Left renal pelvis (tissue), 4 donors: Measurements from ENCODE around the gene KEAP1. TPM values are rescaled to one million over a fixed set of nuclear protein-coding genes. Genes with fewer than 3 reads are reported as not detected.
A peak's percentile ranks its signal among the peaks of the same experiment; 100 is the strongest.
"Not testable (repeated sequence)": the region's sequence is repeated elsewhere in the genome, so short reads cannot be mapped to it uniquely, and the experiment has no call there.

ENCODE experiments used
- DNase-seq, 4 donors: peaks; one replicate each; pipeline ENCODE4 v3.0.0-alpha.2; 2013; ENCODE audit warnings: low read depth in 4 of 4, low spot score in 3 of 4
- polyA plus RNA-seq, 4 donors: library from polyadenylated mRNA; unstranded; fragments of 120-200 nt; gene quantifications; one replicate each; pipeline ENCODE4 v1.2.1, GENCODE V29; 2013; ENCODE audit not compliant: insufficient read length in 4 of 4

The KEAP1 gene
- polyA plus RNA-seq, 4 donors, result 71.2 to 77.2 (median 74.1) TPM

DNA sequence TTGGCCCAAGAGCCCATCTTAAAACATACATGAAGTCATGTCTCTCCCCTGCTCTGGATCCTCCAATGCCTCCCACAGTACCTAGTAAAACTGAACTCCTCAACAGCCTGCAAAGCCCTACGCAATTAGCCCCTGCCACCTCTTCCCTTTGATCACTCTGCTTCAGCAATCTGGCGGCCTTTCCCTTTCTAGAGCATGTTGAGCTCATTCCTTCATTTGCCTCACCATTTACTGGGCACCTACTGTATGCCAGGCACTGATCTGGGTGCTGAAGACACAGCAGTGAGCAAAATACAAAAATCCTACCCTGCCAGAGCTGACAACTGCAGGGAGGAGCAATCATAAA is 2.9 kb downstream of the KEAP1 start:
- no peak for DNase-seq

- no peak for DNase-seq
Measured at GRCh38 chr19:10499550-10500246, 3.5 kb downstream of the KEAP1 start.

DNA sequence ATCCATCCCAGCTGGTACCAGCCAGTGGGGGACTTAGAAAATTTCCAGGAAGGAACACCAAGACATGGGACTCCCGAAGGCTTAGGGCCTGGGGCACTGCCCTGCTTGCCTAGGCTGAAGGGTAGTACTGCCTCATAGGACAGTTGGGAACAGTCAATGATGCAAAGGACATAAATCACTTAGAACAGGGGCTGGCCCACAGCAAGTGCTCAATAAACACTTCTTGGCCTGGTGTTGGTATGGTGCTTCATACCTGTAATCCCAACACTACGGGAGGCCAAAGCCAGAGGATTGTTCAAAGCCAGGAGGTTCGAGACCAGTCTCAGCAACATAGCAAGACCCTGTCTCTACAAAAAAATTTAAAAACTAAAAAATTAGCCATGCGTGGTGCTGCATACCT is 5.8 kb downstream of the KEAP1 start:
- no peak for DNase-seq

GRCh38 chr19:10491472-10492047 is 11.6 kb downstream of the KEAP1 start:
- DNase-seq, result no peak

- no peak for DNase-seq
Measured at GRCh38 chr19:10486551-10486950, 16.6 kb downstream of the KEAP1 start.

DNA sequence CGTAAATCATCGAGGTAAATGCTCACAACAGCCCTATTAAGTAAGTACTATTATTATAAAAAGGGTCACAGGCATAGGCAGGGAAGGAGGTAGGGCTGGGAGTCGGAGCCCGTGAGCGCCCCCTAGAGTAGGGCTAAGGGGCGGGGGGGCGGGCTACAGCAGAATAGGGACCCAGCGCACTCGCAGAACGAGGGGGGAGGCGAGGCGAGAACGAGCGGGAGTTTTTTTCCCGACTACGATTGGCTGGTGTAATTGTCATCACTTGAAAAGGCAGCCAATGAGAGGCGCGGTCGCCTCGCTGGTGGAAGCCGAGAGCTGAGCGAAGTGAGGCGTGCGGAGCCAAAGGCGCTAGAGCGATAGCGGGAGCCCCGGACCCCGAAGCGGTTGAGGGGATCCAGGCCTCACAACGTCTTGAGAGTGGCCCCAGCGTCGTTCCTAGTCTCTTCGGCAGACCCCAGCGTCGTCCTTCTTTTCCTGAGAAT is 24.2 kb downstream of the KEAP1 start:
- peak; percentile 63 to 77 (median 70) for DNase-seq

GRCh38 chr19:10478476-10478875 is 24.7 kb downstream of the KEAP1 start:
- no peak for DNase-seq

DNA sequence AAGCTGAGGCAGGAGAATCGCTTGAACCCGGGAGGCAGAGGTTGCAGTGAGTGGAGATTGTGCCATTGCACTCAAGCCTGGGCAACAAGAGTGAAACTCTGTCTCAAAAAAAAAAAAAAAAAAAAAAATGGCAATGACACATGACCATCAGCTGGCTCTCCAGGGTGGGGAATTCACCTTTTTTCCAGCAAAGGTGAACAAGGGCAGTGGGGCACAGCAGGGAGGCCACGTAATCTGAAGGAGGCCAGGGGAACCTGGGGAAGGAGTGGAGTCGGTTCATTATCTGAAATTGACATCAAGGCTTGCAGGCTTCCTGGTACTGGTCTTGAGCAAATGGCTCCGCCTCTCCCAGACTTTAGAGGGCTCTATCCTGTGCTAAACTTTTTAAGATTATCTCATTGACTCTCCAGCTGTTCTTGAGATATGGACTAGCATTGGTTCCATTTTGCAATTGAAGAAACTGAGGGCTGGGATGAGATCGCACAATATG is 28.1 kb downstream of the KEAP1 start:
- DNase-seq, result no peak

DNA sequence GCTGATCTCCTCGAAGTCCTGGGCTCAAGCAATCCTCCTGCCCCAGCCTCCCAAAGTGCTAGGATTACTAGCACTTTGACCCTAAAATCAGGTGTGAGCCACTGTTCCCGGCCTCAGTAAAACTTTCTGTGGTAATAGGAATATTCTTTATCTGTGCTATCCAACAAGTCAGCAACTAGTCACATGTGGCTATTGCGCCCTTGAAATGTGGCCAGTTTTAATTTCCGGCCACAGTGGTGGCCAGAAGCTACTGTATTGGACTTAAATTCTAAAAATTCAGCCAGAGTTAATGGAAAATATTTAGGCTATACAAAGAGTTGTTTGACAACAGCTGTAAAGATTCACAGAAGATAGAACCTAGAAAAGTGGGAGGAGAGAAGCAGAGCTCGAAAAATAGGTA is 30.0 kb downstream of the KEAP1 start:
- DNase-seq, result no peak

DNA sequence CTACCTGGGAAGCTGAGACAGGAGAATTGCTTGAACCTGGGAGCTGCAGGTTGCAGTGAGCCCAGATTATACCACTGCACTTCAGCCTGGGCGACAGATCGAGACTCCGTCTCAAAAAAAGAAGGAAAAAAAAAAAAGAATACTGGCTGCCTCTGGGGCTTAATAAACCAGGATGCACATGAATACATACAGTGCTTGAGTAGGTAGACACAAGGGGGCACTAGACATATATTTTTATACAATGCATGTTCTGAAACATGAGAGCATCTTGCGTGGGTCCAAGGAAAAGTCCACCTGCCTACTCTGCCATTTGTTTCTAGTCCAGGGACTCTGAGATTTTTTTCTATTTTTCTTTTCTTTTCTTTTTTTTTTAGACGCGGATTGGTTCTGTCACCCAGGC is 31.2 kb downstream of the KEAP1 start:
- no peak for DNase-seq

DNA sequence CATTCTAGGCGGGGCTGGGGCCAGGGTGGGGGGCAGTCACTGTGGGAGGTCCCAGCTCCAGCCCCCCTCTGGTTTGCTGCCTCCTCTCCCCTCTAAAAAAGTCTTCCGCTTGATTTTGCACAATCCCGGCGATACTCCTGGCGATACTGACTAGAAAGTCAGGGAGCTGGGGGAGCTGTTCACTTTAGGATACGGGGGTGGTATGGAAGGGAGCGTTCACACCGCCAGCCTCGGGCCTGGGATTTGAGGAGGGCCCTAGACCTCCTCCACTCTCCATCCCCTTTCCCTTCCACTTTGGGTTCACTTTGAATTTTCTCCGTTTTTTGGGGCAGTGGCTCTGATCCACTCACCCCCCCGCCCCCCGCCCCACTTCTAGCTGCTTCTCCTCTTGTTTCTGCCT is 35.0 kb downstream of the KEAP1 start:
- DNase-seq, result no peak

- DNase-seq, result no peak
Measured at GRCh38 chr19:10467104-10467706, 36.0 kb downstream of the KEAP1 start.

DNA sequence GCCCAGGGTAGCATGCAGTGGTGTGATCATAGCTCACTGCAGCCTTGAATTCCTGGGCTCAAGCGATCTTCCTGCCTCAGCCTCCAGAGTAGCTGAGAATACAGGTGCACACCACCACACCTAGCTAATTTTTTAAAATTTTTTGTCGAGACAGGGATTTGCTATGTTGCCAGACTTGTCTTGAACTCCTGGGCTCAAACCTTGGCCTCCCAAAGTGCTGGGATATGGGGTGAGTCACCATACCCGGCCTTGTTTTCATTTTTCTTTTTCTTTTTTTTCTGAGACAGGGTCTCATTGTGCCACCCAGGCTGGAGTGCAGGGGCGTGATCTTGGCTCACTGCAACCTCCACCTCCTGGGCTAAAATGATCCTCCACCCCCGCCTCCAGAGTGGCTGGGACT is 38.7 kb downstream of the KEAP1 start:
- DNase-seq, result no peak

GRCh38 chr19:10462557-10462956 is 40.6 kb downstream of the KEAP1 start:
- DNase-seq, result no peak

GRCh38 chr19:10462042-10462441 is 41.1 kb downstream of the KEAP1 start:
- not testable (repeated sequence) for DNase-seq

- peak; percentile 66 to 78 (median 72) for DNase-seq
Measured at GRCh38 chr19:10461047-10461949, 41.9 kb downstream of the KEAP1 start.

DNA sequence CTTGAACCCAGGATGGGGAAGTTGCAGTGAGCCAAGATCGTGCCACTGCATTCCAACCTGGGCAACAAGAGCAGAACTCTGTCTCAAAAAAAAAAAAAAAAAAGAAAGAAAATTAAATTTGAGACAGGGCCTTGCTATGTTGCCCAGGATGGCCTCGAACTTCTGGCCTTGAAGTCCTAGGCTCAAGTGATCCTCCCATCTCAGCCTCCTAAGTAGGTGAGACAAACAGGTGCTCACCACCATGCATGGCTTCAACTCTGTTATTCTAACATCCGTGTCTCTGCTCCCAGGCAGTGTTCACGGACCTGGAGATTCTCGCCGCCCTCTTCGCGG is 42.5 kb downstream of the KEAP1 start:
- no peak for DNase-seq

GRCh38 chr19:10458733-10459132 is 44.4 kb downstream of the KEAP1 start:
- not testable (repeated sequence) for DNase-seq

GRCh38 chr19:10454267-10454666 is 48.9 kb downstream of the KEAP1 start:
- no peak for DNase-seq

DNA sequence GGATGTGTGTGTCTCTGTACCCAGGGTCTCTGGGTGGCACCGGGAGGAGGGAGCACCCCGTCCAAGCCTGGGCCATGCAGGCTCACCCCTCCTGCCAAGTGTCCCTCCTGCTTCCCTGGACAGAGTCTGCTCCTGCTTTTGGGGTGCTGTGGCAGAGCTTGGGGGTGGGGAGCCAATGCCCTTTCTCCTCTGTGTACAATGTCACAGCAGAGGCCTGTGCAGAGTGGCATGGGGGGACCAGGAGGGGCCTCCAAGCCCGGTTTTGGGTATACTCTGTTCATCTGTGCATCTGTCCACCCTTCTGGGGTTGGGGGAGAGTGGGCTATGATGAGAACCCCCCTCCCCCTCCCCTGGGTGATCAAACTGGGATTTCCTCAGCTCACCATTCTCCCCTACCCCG is 49.3 kb downstream of the KEAP1 start:
- DNase-seq, result no peak
